GM12878 (cell line): ENCODE measurements around the gene TLR9. TPM values are rescaled to one million over a fixed set of nuclear protein-coding genes. Genes with fewer than 3 reads are reported as not detected.

Experiments
- BCLAF1 ChIP-seq: fragments of 450-650 bp; IDR thresholded peaks from 2 replicates; pipeline ENCODE4 v1.6.1; 2017; ENCODE audit warnings: antibody characterized with exemption, mild to moderate bottlenecking, moderate library complexity
- ELK1 ChIP-seq: IDR thresholded peaks from 2 replicates; pipeline ENCODE4 v1.6.1; 2012; ENCODE audit warnings: low read depth, low read length, improper control_type of control experiment
- EP300 ChIP-seq, 2 experiments: fragments of 150-350 bp in 1 of 2; IDR thresholded peaks; 2 replicates each; pipeline ENCODE4 v1.6.1; 2011 to 2012; ENCODE audit warnings: low read depth in 2 of 2, low read length in 2 of 2, borderline replicate concordance in 1 of 2, improper control_type of control experiment in 1 of 2, inconsistent platforms in 1 of 2; ENCODE audit not compliant: control insufficient read depth in 1 of 2
- GATAD2B ChIP-seq: fragments of 450-650 bp; conservative IDR thresholded peaks from 2 replicates; pipeline ENCODE4 v1.6.1; 2017; ENCODE audit warnings: low read depth, mild to moderate bottlenecking, moderate library complexity
- MEF2A ChIP-seq: IDR thresholded peaks from 2 replicates; pipeline ENCODE4 v1.6.1; 2011; ENCODE audit warnings: low read depth, mild to moderate bottlenecking, low read length, moderate library complexity; ENCODE audit not compliant: insufficient read depth
- POU2F2 ChIP-seq: IDR thresholded peaks from 3 replicates; pipeline ENCODE4 v1.6.1; 2011; ENCODE audit warnings: low read depth, mild to moderate bottlenecking, low read length, borderline replicate concordance
- RUNX3 ChIP-seq: IDR thresholded peaks from 2 replicates; pipeline ENCODE4 v1.6.1; 2012; ENCODE audit warnings: low read length, inconsistent platforms
- SMAD1 ChIP-seq: fragments of 450-650 bp; IDR thresholded peaks from 2 replicates; pipeline ENCODE4 v1.6.1; 2018; ENCODE audit warnings: mild to moderate bottlenecking, low read depth; ENCODE audit not compliant: partially characterized antibody
- SREBF2 ChIP-seq: IDR thresholded peaks from 2 replicates; pipeline ENCODE4 v1.6.1; 2012; ENCODE audit warnings: mild to moderate bottlenecking, low read length
- TARDBP ChIP-seq: IDR thresholded peaks from 2 replicates; pipeline ENCODE4 v1.6.1; 2016; ENCODE audit warnings: borderline replicate concordance
- YY1 ChIP-seq: IDR thresholded peaks from 2 replicates; pipeline ENCODE4 v1.6.1; 2011; ENCODE audit warnings: low read depth, mild to moderate bottlenecking, low read length
- ZBTB33 ChIP-seq: fragments of 450-650 bp; IDR thresholded peaks from 2 replicates; pipeline ENCODE4 v1.6.1; 2017; ENCODE audit warnings: mild to moderate bottlenecking
- polyA plus RNA-seq, 11 experiments: library from polyadenylated mRNA; depleted of rRNA in 4 of 11; unstranded in 6 of 11; stranded (reverse) in 5 of 11; fragments of >200 nt; fragmentation: Nextera tagmentation in 4 of 11; fragmentation: Illumina TruSeq in 1 of 11; extraction: Ambion mirVana in 4 of 11; extraction: Trizol in 1 of 11; gene quantifications; 1 replicate in 1 of 11; 2 replicates in 10 of 11; pipeline versions ENCODE4 v1.2.1 to v1.2.3, GENCODE V29; 2011 to 2016; ENCODE audit warnings: inconsistent platforms in 2 of 11, missing spikeins in 2 of 11, low read depth in 1 of 11
- total RNA-seq, 4 experiments: library from RNA; depleted of rRNA in 3 of 4; stranded (reverse); fragments of >200 nt in 3 of 4; fragmentation: Illumina TruSeq in 1 of 4; extraction: Trizol in 1 of 4; gene quantifications; 2 replicates each; pipeline versions ENCODE4 v1.2.1 to v1.2.3, GENCODE V29; 2013 to 2021

TLR9 gene
- total and polyA plus RNA-seq, 10 of the 15 experiments (the other 5 are each of a cell fraction or from before 2014, with no cell fraction given), result 0.10 to 4.8 (median 0.53) TPM; not detected in 1

DNA sequence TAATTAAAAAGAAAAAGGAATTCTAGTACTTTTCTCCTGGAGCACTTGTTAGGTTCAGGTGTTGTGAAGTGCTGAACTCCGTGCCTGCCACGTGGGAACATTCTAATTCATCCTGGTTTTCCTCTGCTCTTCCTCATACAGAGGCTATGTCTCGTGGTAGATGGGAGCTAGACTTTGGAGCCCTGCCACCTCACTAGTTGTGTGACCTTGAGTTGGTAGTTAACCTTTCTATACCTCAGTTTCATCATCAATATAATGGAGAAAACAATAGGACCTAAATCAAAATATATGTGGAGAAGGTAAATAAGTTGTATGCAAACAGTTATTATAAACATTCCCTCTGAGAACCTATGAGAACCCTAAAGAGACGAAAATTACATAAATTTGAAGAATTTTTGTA, 16.9 kb downstream of the TLR9 start (continued):
- TF ChIP-seq ZBTB33 (no peak), MEF2A (no peak), ELK1 (no peak), BCLAF1 (no peak), YY1 (no peak), SREBF2 (no peak), SMAD1 (no peak), RUNX3 (no peak), GATAD2B (no peak), POU2F2 (no peak), TARDBP (no peak), EP300 (IDR thresholded peaks at IDR 0.05; ENCODE audit: borderline replicate concordance in 1 of 2, control insufficient read depth in 1 of 2, low read depth in 2 of 2, low read length in 2 of 2) (no peak)
